Hypothalamus (tissue), 51 donors: Measurements from ENCODE around the gene AHCTF1.
A peak's percentile ranks its signal among the peaks of the same experiment; 100 is the strongest.

Source experiments
- DNase-seq, 51 donors: peaks; one replicate each; lab custom pipeline; 2025; lab: John Stamatoyannopoulos, UW

AHCTF1 gene, protein sequence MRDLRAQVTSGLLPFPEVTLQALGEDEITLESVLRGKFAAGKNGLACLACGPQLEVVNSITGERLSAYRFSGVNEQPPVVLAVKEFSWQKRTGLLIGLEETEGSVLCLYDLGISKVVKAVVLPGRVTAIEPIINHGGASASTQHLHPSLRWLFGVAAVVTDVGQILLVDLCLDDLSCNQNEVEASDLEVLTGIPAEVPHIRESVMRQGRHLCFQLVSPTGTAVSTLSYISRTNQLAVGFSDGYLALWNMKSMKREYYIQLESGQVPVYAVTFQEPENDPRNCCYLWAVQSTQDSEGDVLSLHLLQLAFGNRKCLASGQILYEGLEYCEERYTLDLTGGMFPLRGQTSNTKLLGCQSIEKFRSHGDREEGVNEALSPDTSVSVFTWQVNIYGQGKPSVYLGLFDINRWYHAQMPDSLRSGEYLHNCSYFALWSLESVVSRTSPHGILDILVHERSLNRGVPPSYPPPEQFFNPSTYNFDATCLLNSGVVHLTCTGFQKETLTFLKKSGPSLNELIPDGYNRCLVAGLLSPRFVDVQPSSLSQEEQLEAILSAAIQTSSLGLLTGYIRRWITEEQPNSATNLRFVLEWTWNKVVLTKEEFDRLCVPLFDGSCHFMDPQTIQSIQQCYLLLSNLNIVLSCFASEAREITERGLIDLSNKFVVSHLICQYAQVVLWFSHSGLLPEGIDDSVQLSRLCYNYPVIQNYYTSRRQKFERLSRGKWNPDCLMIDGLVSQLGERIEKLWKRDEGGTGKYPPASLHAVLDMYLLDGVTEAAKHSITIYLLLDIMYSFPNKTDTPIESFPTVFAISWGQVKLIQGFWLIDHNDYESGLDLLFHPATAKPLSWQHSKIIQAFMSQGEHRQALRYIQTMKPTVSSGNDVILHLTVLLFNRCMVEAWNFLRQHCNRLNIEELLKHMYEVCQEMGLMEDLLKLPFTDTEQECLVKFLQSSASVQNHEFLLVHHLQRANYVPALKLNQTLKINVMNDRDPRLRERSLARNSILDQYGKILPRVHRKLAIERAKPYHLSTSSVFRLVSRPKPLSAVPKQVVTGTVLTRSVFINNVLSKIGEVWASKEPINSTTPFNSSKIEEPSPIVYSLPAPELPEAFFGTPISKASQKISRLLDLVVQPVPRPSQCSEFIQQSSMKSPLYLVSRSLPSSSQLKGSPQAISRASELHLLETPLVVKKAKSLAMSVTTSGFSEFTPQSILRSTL (N-terminal part only)

DNA sequence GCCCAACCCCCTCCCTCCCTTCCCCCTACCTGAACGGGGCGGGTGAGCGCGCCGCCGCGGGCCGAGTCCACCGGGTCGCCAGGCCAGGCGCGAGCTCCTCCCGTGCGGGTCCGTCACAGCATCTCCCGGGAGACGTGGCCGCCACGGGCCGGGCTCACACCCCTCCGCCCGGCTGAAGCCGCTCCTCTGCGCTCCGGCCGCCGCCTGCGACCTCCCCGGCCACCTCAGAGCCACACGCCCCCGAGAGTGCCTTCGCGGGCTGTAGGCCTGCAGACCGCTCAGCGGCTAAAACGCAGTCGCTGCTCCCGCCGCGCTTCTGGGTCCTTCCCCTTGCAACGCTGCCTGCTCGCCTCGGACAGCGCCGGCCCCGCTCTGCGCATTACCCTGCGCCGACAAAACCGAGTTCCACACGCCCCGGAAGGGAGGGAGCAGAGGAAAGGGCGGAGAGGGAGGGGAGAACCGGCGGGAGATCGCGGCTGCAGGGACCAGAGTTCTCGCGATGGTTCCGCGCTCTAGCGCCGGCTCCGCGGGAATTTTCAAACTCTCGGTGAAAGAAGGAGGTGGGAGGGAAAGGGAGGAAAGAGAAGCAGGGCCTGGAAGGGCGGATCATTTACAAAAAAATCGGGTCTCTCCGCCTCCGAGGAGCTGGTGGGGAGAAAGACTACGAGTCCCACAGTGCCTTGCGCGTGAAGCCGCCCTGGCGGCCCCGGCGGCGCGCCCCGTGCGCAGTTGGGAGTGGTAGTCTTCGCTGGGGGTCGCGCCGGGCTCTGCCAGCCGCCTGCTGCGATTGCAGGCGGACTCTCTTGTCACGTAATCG lies at the start of gene AHCTF1:
Gene AHCTF1, minus strand, starts transcription at position 400 of the 817 bp plus-strand sequence. CDS start 13,578 bp downstream, outside the sequence.
- peak; percentile 48 to 99 (median 93) for DNase-seq

- DNase-seq = no peak
Measured at GRCh38 chr1:246978785-246979184, 47.0 kb upstream of the AHCTF1 start.

- no peak for DNase-seq
Measured at GRCh38 chr1:246978281-246978680, 46.5 kb upstream of the AHCTF1 start.

GRCh38 chr1:246971969-246972368 lies 40.2 kb upstream of the AHCTF1 start:
- no peak for DNase-seq

- DNase-seq = peak in 21 of 51 donors; percentile 1 to 54 (median 19)
Measured at GRCh38 chr1:246971090-246971721, 39.5 kb upstream of the AHCTF1 start.

DNA sequence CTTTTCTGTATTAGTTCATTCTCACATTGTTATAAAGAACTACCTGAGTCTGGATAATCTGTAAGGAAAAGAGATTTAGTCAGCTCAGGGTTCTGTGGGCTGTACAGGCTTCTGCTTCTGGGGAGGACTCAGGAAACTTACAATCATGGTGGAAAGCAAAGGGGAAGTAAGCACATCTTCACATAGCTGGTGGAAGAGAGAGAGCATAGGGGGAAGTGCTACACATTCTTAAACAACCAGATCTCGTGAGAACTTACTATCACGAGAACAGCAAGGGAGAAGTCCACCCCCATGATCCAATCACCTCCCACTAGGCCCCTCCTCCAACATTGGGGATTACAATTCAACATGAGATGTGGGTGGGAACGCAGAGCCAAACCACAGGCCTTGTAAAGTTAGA lies 37.9 kb upstream of the AHCTF1 start:
- no peak for DNase-seq

- no peak for DNase-seq
Measured at GRCh38 chr1:246966502-246966901, 34.8 kb upstream of the AHCTF1 start.

DNA sequence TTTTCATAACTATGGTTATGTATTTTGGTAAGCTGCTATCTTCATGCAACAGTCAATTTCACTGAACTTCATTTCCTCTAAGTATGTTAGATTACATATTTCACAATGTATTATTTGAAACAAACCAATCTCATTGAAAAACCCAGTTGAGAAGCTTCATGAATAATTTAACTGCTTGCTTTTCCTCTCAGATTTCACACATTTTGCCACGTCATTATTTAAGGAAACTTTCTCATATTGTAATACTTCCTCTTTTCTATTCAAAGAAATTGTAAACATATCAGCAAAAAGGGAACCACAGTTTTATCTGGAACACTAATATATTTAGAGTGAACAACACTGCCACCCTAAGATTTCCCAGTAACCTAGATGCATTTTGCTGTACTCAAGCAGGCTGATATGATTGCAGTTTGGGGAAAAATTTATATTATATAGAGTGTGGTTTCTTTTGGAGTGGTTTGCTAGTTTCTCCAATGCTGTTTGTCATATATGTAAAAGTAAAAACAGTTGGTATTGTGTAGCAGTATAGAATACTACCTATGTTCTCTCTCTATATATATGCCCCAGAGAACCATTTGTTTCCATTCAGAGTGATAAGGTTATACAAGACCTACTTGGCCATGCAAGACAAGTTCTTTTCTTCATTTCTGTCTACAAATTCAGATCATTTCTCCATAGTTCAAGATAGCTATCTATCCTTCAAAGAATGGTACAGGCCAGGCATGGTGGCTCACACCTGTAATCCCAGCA lies 28.4 kb upstream of the AHCTF1 start:
- DNase-seq = peak in 1 of 51 donors; percentile 5

DNA sequence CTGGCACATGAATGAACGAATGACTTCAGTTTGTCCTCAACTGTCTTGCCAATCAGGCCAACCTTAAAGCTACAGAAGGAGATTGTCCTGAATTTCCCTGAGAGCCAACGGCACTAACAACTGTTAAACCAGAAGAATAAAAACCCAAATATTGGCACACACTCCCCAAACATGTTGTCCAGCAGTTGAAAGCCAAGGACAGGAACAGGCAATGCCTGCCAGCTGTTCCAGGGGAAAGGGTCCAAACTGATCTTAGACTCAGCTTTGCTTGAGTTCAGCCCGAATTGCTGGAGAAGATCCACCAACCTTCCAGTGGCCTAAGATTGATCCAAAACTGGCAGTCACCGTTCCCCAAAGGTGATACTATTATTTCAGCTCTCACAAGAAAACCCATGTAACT lies 22.4 kb upstream of the AHCTF1 start:
- peak in 2 of 51 donors; percentile 3 to 9 for DNase-seq

GRCh38 chr1:246951413-246951812 lies 19.7 kb upstream of the AHCTF1 start:
- no peak for DNase-seq

- no peak for DNase-seq
Measured at GRCh38 chr1:246949956-246950355, 18.2 kb upstream of the AHCTF1 start.

DNA sequence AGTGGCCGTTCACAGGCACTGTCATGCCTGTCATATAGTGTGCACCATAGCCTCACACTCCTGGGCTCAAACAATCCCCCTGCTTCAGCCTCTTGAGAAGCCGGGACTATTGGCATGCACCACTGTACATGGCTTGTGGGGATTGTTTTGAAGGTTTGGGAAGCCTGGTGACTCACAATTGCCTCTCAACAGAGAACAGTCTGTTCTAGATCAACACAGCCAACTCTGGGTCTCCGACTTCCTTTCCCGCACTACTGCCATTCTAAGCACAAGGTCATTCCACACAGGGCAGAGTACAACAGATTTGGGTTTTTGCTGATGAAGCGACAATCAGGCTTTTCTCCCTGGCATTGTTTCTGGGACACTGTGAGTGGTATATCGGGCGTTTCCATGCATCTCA lies 15.5 kb upstream of the AHCTF1 start:
- DNase-seq = peak in 29 of 51 donors; percentile 5 to 72 (median 38)

GRCh38 chr1:246946366-246946765 lies 14.6 kb upstream of the AHCTF1 start:
- DNase-seq = no peak

DNA sequence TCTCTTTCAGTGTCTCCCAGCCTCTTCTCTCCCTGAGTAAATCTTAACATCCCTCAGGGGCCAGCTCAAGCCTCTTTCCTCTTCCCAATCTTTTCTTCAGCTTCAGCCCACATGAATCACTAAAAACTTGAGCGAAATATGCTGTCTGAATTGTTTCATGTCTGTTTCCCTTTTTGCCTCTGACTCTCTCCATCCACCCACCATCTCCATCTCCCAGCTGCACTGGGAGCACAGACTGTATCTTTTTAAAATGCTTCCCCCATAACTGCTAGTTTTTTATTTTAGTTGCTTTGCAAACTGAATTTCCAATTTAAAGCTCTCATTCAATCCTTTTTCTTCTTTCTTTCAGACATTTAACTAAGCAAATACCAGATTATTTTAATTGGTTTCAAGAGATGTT lies 3.0 kb upstream of the AHCTF1 start:
- DNase-seq = peak in 2 of 51 donors; percentile 25 to 38

DNA sequence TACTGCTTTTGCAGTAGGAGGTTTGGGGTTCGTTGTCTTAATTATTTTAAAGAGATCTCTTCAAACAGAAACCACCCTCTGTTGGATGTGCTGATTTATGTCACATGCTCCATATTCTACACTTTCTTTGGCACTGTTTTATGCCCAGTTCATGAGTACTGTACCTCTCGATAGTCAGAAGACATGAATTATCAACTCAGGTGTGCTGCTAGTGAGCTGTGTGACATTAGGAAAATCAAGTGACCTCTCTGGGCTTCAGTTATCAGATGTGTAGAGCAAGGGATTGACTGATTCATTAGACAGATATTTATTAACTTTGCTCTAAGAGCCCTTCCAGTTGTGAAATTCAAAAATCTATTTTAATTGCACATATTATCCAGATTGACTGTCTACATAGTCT lies 2.1 kb upstream of the AHCTF1 start:
- DNase-seq = no peak

DNA sequence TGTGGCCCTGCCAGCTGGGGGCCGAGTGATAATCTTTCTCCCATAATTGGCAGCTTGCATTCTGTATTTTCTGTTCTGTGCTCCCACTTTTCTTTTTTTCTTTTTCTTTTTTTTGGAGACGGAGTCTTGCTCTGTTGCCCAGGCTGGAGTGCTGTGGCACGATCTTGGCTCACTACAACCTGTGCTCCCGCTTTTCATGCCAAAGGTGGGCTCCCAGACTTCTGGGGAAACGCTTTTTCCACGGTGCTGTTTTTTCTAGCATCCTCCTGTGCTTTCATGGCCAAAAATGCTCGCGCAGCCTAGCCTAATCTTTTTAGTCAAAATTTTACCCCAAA lies 585 bp upstream of the AHCTF1 start:
- peak in 1 of 51 donors; percentile 28 for DNase-seq

DNA sequence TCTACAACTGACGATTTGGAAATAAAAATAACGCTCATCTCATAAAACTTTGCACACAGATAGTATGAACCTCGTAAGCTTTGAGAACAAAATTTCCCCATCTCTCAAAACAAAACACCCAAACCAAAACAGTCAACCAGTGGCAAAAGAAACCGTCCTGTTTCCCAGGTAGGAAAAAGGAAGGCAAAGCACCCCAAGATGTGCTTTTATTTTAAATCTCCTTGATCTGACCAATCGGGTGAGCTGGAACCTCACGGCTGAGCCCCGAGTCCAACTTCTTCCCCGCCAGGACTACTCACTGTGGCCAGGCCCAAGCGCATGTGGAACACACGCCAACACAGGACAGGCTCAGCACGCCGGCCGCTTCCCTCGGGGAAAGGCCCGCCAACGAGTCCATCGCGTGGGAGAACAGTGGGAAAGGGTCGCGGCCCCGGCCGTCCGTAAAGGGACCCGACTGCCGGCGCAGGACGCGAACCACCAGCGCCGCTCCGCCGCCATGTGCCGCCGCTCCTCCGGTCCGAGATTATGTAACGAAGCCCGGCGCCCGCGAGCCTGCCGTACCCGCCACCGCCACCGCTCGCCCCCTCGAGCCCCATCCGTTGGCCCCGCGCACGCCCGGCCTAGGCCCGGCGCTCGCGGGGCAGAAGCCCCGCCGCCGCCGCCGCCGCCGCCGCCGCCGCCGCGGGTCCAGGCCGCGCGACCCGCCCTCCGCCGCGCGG lies 759 bp downstream of the AHCTF1 start:
- peak in 38 of 51 donors; percentile 10 to 69 (median 34) for DNase-seq

- no peak for DNase-seq
Measured at GRCh38 chr1:246925997-246926626, 5.6 kb downstream of the AHCTF1 start.
